ENCODE measurements around the gene PRR5.

The PRR5 gene

GRCh38 chr22:44760476-44760875, 58.5 kb downstream of the PRR5 start:
- DNase-seq: no peak

- no peak for DNase-seq
Measured at GRCh38 chr22:44761025-44761424, 59.0 kb downstream of the PRR5 start.

- DNase-seq: no peak
Measured at GRCh38 chr22:44764373-44764772, 62.4 kb downstream of the PRR5 start.

- no peak for DNase-seq
Measured at GRCh38 chr22:44764974-44765373, 63.0 kb downstream of the PRR5 start.

GRCh38 chr22:44765571-44766285, 63.7 kb downstream of the PRR5 start:
- DNase-seq: no peak

- no peak for DNase-seq
Measured at GRCh38 chr22:44773082-44773481, 71.1 kb downstream of the PRR5 start.

GRCh38 chr22:44775862-44776261, 73.9 kb downstream of the PRR5 start:
- DNase-seq: no peak

GRCh38 chr22:44776605-44777363, 74.8 kb downstream of the PRR5 start:
- no peak for DNase-seq

- DNase-seq: no peak
Measured at GRCh38 chr22:44777364-44777755, 75.4 kb downstream of the PRR5 start.

- no peak for DNase-seq
Measured at GRCh38 chr22:44780876-44781449, 79.0 kb downstream of the PRR5 start.

- no peak for DNase-seq
Measured at GRCh38 chr22:44782363-44782963, 80.5 kb downstream of the PRR5 start.

- no peak for DNase-seq
Measured at GRCh38 chr22:44783091-44783490, 81.1 kb downstream of the PRR5 start.

GRCh38 chr22:44783581-44783980, 81.6 kb downstream of the PRR5 start:
- DNase-seq: no peak

- no peak for DNase-seq
Measured at GRCh38 chr22:44786136-44786535, 84.1 kb downstream of the PRR5 start.

- DNase-seq: no peak
Measured at GRCh38 chr22:44786610-44787009, 84.6 kb downstream of the PRR5 start.
